Trophoblast cell (in vitro differentiated cells and primary cell): ENCODE measurements around the gene CRYBG2.
A peak's percentile ranks its signal among the peaks of the same experiment; 100 is the strongest.

Experiments used
- DNase-seq, 2 donors: peaks; one replicate each; pipeline ENCODE4 v3.0.0-alpha.2; 2016
- H2AFZ ChIP-seq: 2 replicates; pipeline ENCODE4 v1.6.1; 2013; ENCODE audit warnings: low read length, moderate library complexity, mild to moderate bottlenecking; ENCODE audit not compliant: insufficient read depth, poor library complexity
- H2AK5ac ChIP-seq: 2 replicates; pipeline ENCODE4 v1.6.1; 2013; ENCODE audit warnings: mild to moderate bottlenecking, low read length
- H2BK120ac ChIP-seq: 2 replicates; pipeline ENCODE4 v1.6.1; 2013; ENCODE audit warnings: low read length, mild to moderate bottlenecking, moderate library complexity; ENCODE audit not compliant: insufficient read depth, poor library complexity
- H2BK12ac ChIP-seq: 2 replicates; pipeline ENCODE4 v1.6.1; 2013; ENCODE audit warnings: mild to moderate bottlenecking, low read length, moderate library complexity
- H2BK5ac ChIP-seq: 2 replicates; pipeline ENCODE4 v1.6.1; 2013; ENCODE audit warnings: low read length, low read depth, moderate library complexity, mild to moderate bottlenecking; ENCODE audit not compliant: poor library complexity
- H3K14ac ChIP-seq: 2 replicates; pipeline ENCODE4 v1.6.1; 2013; ENCODE audit warnings: mild to moderate bottlenecking, low read length
- H3K18ac ChIP-seq: 2 replicates; pipeline ENCODE4 v1.6.1; 2013; ENCODE audit warnings: mild to moderate bottlenecking, low read length
- H3K23ac ChIP-seq: 2 replicates; pipeline ENCODE4 v1.6.1; 2013; ENCODE audit warnings: low read length
- H3K27ac ChIP-seq: 2 replicates; pipeline ENCODE4 v1.5.1; 2013; ENCODE audit warnings: low read depth, mild to moderate bottlenecking, inconsistent platforms, low read length, moderate library complexity
- H3K27me3 ChIP-seq: 2 replicates; pipeline ENCODE4 v1.6.1; 2013; ENCODE audit warnings: inconsistent platforms, mild to moderate bottlenecking, low read length, moderate library complexity; ENCODE audit not compliant: insufficient read depth
- H3K36me3 ChIP-seq, 2 experiments: 1 replicate in 1 of 2; 2 replicates in 1 of 2; pipeline ENCODE4 v1.6.1; 2013; ENCODE audit warnings: low read length in 2 of 2, mild to moderate bottlenecking in 2 of 2, moderate library complexity in 1 of 2; ENCODE audit not compliant: insufficient read depth in 2 of 2, control insufficient read depth in 1 of 2
- H3K4ac ChIP-seq: 2 replicates; pipeline ENCODE4 v1.6.1; 2013; ENCODE audit warnings: low read depth, mild to moderate bottlenecking, low read length, moderate library complexity
- H3K4me1 ChIP-seq, 2 experiments: 1 replicate in 1 of 2; 2 replicates in 1 of 2; pipeline ENCODE4 v1.6.1; 2013; ENCODE audit warnings: low read length in 2 of 2, mild to moderate bottlenecking in 2 of 2, moderate library complexity in 1 of 2; ENCODE audit not compliant: insufficient read depth in 2 of 2, control insufficient read depth in 1 of 2
- H3K4me2 ChIP-seq: 2 replicates; pipeline ENCODE4 v1.6.1; 2013; ENCODE audit warnings: inconsistent platforms, mild to moderate bottlenecking, low read length, moderate library complexity
- H3K4me3 ChIP-seq: 2 replicates; pipeline ENCODE4 v1.5.1; 2013; ENCODE audit warnings: mild to moderate bottlenecking, low read depth, low read length, inconsistent platforms
- H3K79me1 ChIP-seq: one replicate; pipeline ENCODE4 v1.6.1; 2013; ENCODE audit warnings: low read length
- H3K79me2 ChIP-seq: 2 replicates; pipeline ENCODE4 v1.6.1; 2013; ENCODE audit warnings: low read length, mild to moderate bottlenecking; ENCODE audit not compliant: control insufficient read depth, insufficient read depth, poor library complexity
- H3K9ac ChIP-seq: 2 replicates; pipeline ENCODE4 v1.6.1; 2013; ENCODE audit warnings: mild to moderate bottlenecking, low read length
- H3K9me3 ChIP-seq: 2 replicates; pipeline ENCODE4 v1.6.1; 2013; ENCODE audit warnings: low read depth, mild to moderate bottlenecking, control low read depth, inconsistent platforms, low read length; ENCODE audit not compliant: insufficient read depth
- H4K12ac ChIP-seq: 2 replicates; pipeline ENCODE4 v1.6.1; 2013; ENCODE audit warnings: low read depth, mild to moderate bottlenecking, low read length, moderate library complexity
- H4K8ac ChIP-seq: 2 replicates; pipeline ENCODE4 v1.6.1; 2013; ENCODE audit warnings: low read depth, mild to moderate bottlenecking, low read length, moderate library complexity
- H4K91ac ChIP-seq: one replicate; pipeline ENCODE4 v1.6.1; 2013; ENCODE audit warnings: low read depth, mild to moderate bottlenecking, low read length, moderate library complexity
- WGBS: extraction: QIAGEN DNeasy Blood & Tissue Kit; methylation state at CpG from one replicate; pipeline ENCODE4 v1.1.7; 2013; ENCODE audit warnings: missing lambda C conversion rate; ENCODE audit not compliant: insufficient read length, insufficient coverage; ENCODE audit errors: extremely low coverage; 5-methylcytosine and 5-hydroxymethylcytosine counted together

CRYBG2 gene

DNA sequence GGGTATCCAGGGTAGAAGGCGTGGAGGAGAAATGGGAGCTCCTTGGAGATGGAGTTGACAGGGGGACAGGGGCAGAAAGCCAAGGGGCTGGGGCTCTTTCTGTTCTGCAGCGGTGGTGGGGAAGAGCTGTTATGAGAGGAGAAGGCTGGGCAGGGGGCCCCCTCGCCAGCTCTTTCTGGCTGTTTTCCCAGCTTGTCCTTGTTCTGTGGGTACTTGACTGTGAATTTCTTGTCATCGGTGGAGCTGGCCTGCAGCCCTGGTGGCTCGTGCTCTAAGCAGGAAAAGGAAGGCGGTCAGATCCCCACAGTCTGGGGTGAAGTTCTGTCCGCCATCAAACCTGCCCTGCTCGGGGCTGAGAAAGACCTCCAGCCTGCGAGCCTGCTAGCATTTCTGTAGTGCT is 11.0 kb upstream of the CRYBG2 start:
- WGBS, result no CpG with 5 or more reads among the region's 9 CpGs
- Histone ChIP-seq H3K79me2 (no peaks in the 10 kb centered on the region), H3K18ac (no peak overlapping the region), H3K14ac (no peak overlapping the region), H2AK5ac (no peak overlapping the region), H3K4me3 (no peak overlapping the region), H2BK120ac (no peak overlapping the region), H3K23ac (no peak overlapping the region), H3K4ac (no peak overlapping the region), H3K4me2 (no peak overlapping the region), H4K8ac (no peak overlapping the region), H3K4me1 (peaks cover 6% of the 10 kb centered on the region in 2 experiments), H3K27ac (no peak overlapping the region), H3K79me1 (peaks cover 3% of the 10 kb centered on the region), H3K9ac (no peak overlapping the region), H3K27me3 (peaks cover 8% of the 10 kb centered on the region), H2BK5ac (no peak overlapping the region), H2AFZ (no peak overlapping the region), H4K91ac (no peak overlapping the region), H2BK12ac (no peak overlapping the region), H3K9me3 (peaks cover 2% of the 10 kb centered on the region), H3K36me3 (no peaks in the 10 kb centered on the region), H4K12ac (no peak overlapping the region)
- no peak for DNase-seq

DNA sequence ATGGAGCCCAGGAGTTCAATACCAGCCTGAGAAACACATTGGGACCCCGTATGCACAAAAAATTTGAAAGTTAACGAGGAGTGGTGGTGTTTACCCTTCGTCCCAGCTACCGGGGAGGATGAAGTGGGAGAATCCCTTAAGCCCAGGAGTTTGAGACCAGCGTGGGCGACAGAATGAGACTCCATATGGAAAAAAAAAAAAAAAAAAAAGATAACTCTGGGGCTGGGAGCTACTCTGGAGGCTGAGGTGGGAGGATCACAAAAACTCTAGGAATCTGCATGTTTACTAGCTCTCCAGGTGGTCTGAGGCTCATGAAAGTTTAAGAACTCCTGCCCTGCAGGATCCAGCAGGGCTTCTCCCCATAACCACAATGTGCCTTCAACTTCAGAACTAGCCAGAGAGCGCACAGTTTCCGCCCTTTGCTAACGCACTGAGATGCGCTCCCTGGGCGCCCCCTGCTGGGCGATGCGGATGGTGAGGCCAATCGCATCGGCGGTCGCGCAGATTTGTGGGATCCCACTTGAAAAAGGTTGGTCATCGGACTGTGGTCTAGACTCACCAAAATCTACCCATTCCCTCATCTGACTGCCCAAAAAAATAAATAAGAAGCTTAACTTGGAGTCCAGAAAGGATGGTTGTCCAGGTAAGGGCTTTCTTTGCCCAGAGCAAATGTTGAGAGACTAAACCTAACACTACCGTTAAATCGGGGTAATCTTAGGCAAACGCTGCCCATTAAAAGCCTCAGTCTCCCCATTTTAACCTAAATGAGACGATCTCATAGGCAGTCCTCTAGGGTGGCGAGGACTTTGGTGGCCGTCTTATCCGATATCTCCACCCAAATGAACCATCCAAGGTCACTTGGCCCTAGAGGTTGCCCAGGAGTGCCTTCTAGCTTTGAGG is 9.9 kb upstream of the CRYBG2 start:
- Histone ChIP-seq H3K14ac (no peak overlapping the region), H3K4me1 (peaks cover 7 to 8% of the 10 kb centered on the region in 2 experiments), H2AFZ (no peak overlapping the region), H3K18ac (no peak overlapping the region), H2BK12ac (no peak overlapping the region), H3K79me2 (no peaks in the 10 kb centered on the region), H3K79me1 (peaks cover 7% of the 10 kb centered on the region), H3K9ac (no peak overlapping the region), H3K23ac (no peak overlapping the region), H2BK5ac (no peak overlapping the region), H3K9me3 (peaks cover 2% of the 10 kb centered on the region), H2AK5ac (no peak overlapping the region), H3K27me3 (peaks cover 10% of the 10 kb centered on the region), H2BK120ac (no peak overlapping the region), H3K36me3 (no peaks in the 10 kb centered on the region), H4K12ac (no peak overlapping the region), H3K4ac (no peak overlapping the region), H3K4me3 (no peak overlapping the region), H3K4me2 (no peak overlapping the region), H3K27ac (no peak overlapping the region), H4K8ac (no peak overlapping the region), H4K91ac (no peak overlapping the region)
- peak; percentile 72 to 86 for DNase-seq
- WGBS, result no CpG with 5 or more reads among the region's 26 CpGs

DNA sequence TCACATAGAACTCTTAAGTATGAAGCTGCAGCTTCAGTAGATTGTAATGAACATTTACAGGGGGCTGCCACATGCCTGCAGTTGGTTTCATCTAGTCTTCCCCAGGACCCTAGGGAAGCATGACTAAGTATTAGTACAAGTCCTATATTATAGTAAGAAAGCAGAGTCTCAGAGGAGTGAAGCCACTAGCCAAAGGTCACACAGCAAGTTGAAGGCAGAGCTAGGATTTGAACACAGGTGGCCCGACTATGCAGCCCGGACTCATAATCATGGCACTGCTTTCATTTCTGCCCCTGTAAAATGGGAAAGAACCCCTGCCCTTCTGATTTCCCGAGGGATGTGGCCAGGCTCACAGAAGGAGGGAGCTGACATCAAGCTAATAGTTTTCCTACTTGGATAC is 8.4 kb upstream of the CRYBG2 start:
- H2AFZ ChIP-seq, result no peak overlapping the region

DNA sequence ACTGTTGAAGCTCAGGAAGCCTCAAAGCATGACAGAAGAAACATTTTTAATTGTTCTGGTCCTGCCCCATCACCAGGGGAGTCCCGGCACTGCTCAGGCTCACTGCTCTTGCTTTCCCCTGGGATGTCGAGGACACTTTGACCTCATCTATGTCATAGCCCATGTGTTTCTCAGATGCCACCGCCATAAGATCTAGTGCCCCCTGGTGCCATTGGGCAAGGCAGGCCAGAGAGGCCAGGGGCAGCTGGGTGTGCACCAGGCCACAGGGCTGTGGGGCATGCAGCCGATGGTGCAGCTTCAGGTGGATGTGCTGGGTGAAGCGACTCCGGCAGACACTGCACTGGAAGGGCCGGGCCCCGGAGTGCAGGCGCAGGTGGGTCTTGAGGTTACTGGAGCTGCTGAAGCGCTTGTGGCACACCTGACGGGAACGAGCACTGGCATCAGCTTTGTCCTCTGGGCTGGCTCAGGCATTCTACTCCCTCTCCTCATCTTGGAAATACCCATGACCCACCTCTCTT is 7.7 kb upstream of the CRYBG2 start:
- Histone ChIP-seq H3K23ac (no peak overlapping the region), H2BK120ac (no peak overlapping the region), H3K9ac (no peak overlapping the region), H3K14ac (no peak overlapping the region), H4K91ac (no peak overlapping the region), H3K18ac (no peak overlapping the region), H3K27me3 (peaks cover 10% of the 10 kb centered on the region), H2BK5ac (no peak overlapping the region), H3K79me1 (peaks cover 7% of the 10 kb centered on the region), H3K4ac (no peak overlapping the region), H2AFZ (no peak overlapping the region), H3K27ac (no peak overlapping the region), H3K4me3 (no peak overlapping the region), H3K9me3 (peaks cover 2% of the 10 kb centered on the region), H2BK12ac (no peak overlapping the region), H3K4me1 (peaks cover 7 to 8% of the 10 kb centered on the region in 2 experiments), H4K8ac (no peak overlapping the region), H2AK5ac (no peak overlapping the region), H3K36me3 (no peaks in the 10 kb centered on the region), H3K79me2 (no peaks in the 10 kb centered on the region), H3K4me2 (no peak overlapping the region), H4K12ac (no peak overlapping the region)
- no peak for DNase-seq
- no CpG with 5 or more reads among the region's 12 CpGs for whole genome bisulfite sequencing

More for the DNA sequence above, 8.4 kb upstream of the CRYBG2 start:
- Histone ChIP-seq H3K23ac (no peak overlapping the region), H3K4me2 (no peak overlapping the region), H4K8ac (no peak overlapping the region), H2BK12ac (no peak overlapping the region), H3K79me1 (peaks cover 7% of the 10 kb centered on the region), H4K12ac (no peak overlapping the region), H2AK5ac (no peak overlapping the region), H3K14ac (no peak overlapping the region), H3K4ac (no peak overlapping the region), H3K27ac (no peak overlapping the region), H4K91ac (no peak overlapping the region), H3K27me3 (peaks cover 10% of the 10 kb centered on the region), H3K18ac (no peak overlapping the region), H3K4me3 (no peak overlapping the region), H3K36me3 (no peaks in the 10 kb centered on the region), H2BK120ac (no peak overlapping the region), H3K9me3 (peaks cover 2% of the 10 kb centered on the region), H3K9ac (no peak overlapping the region), H3K4me1 (peaks cover 7 to 8% of the 10 kb centered on the region in 2 experiments), H2BK5ac (no peak overlapping the region), H3K79me2 (no peaks in the 10 kb centered on the region)
- WGBS, result no CpG with 5 or more reads among the region's 3 CpGs
- no peak for DNase-seq
